Measurements from ENCODE around the gene DGCR2. TPM values are rescaled to one million over a fixed set of nuclear protein-coding genes. Genes with fewer than 3 reads are reported as not detected.

The DGCR2 gene
- total and polyA plus RNA-seq, 2 of the 8 experiments (the other 6 are each of a cell fraction or from before 2014, with no cell fraction given), result 42.3 to 62.2 TPM

DNA sequence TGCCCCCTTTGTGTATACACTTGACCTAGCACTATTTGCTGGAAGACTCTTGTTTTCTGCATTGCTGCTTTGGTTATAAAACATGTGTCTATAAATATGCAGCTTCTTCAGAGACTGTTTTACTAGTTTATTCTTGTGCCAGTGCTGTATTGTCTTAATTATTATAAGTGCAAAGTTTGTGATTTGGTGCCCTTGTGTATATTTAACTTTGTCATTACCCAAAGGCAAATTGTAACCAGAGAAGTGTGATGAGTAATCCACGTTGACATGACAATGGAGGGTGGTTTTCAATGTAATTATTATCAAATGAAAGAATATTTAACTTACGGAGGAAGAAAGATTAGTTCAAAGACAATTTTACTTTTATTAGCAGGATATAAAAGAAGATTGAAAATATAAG, 111.1 kb downstream of the DGCR2 start:
- POLR2A ChIA-PET (ENCODE audit: partially characterized antibody), result no interaction called here
- Histone ChIP-seq H3K4me3 (ENCODE audit: extremely low read depth in 1 of 4, insufficient read depth in 2 of 4, low read depth in 3 of 4, low read length in 4 of 4) (no peak overlapping the region), H3K23me2 (ENCODE audit: low read depth, low read length) (no peaks in the 10 kb centered on the region), H3K79me2 (ENCODE audit: control insufficient read depth in 1 of 2, insufficient read depth in 2 of 2, low read length in 2 of 2) (no peaks in the 10 kb centered on the region), H4K20me1 (replicated peaks in 1 of 2; ENCODE audit: control insufficient read depth in 1 of 2, insufficient read depth in 2 of 2, low read length in 2 of 2) (no peaks in the 10 kb centered on the region), H3K4me2 (ENCODE audit: insufficient read depth in 1 of 2, low read depth in 2 of 2, low read length in 2 of 2) (no peak overlapping the region), H3K27ac (ENCODE audit: low read depth, low read length) (no peak overlapping the region), H2AK5ac (ENCODE audit: low read depth, low read length) (no peak overlapping the region), H2AFZ (ENCODE audit: low read length) (no peak overlapping the region), H4K5ac (ENCODE audit: insufficient read length, low read depth, low read length) (no peak overlapping the region), H2BK15ac (ENCODE audit: low read length) (no peak overlapping the region), H3K36me3 (ENCODE audit: control insufficient read depth in 2 of 4, insufficient read depth in 4 of 4, low read length in 3 of 4) (no peaks in the 10 kb centered on the region), H3K27me3 (replicated peaks in 1 of 4; ENCODE audit: control insufficient read depth in 3 of 4, extremely low read depth in 1 of 4, insufficient read depth in 3 of 4, low read length in 3 of 4) (no peaks in the 10 kb centered on the region; a peak in 1 of 7 replicates), H3K18ac (ENCODE audit: extremely low read depth, low read length) (no peak overlapping the region), H3K4me1 (replicated peaks in 1 of 4; ENCODE audit: control insufficient read depth in 3 of 4, insufficient read depth in 4 of 4, low read length in 3 of 4) (no peaks in the 10 kb centered on the region; a peak in 1 of 7 replicates), H2BK5ac (ENCODE audit: low read depth, low read length) (no peak overlapping the region), H3K14ac (ENCODE audit: insufficient read length) (no peak overlapping the region), H2BK20ac (ENCODE audit: low read length) (no peak overlapping the region), H4K8ac (ENCODE audit: extremely low read depth, insufficient read depth, low read length) (no peak overlapping the region), H2BK12ac (ENCODE audit: low read depth, low read length) (no peak overlapping the region), H3K9ac (replicated peaks in 1 of 4; ENCODE audit: extremely low read depth in 1 of 4, low read depth in 3 of 4, low read length in 3 of 4) (no peak overlapping the region), H3K56ac (replicated peaks; ENCODE audit: insufficient read length, low read depth, low read length) (no peak overlapping the region), H3K9me3 (ENCODE audit: insufficient read depth in 2 of 2, low read depth in 1 of 2, low read length in 1 of 2) (no peaks in the 10 kb centered on the region; a peak in 1 of 4 replicates), H3K4ac (replicated peaks; ENCODE audit: insufficient read length, low read depth, low read length) (no peak overlapping the region), H3K79me1 (ENCODE audit: low read depth, low read length) (no peaks in the 10 kb centered on the region), H4K91ac (replicated peaks; ENCODE audit: insufficient read length, low read length) (no peak overlapping the region), H2BK120ac (replicated peaks; ENCODE audit: low read depth, low read length) (no peak overlapping the region), H3K23ac (ENCODE audit: insufficient read length) (no peak overlapping the region)
- WGBS, 2 experiments (ENCODE audit: extremely low coverage in 1 of 2, insufficient coverage in 1 of 2, insufficient read length in 1 of 2, insufficient replicate concordance in 2 of 2, low coverage in 1 of 2, low lambda C conversion rate in 2 of 2, missing lambda C conversion rate in 1 of 2), result 87% methylated on average over 2 of the region's 2 CpGs; no CpG with 5 or more reads in 1 of the 2 experiments
- no peak for FAIRE-seq
- TF ChIP-seq SIN3A (conservative IDR thresholded peaks at IDR 0.05 in 1 of 2, IDR thresholded peaks at IDR 0.05 in 1 of 2; ENCODE audit: low read depth in 1 of 2, low read length in 2 of 2) (no peak), BCL11A (IDR thresholded peaks at IDR 0.05; ENCODE audit: low read depth in 2 of 2, low read length in 2 of 2) (no peak), ATF2 (IDR thresholded peaks at IDR 0.05; ENCODE audit: low read length) (no peak), TAF7 (optimal IDR thresholded peaks at IDR 0.05; ENCODE audit: borderline replicate concordance, low read depth, low read length) (no peak), RFX5 (IDR thresholded peaks at IDR 0.05; ENCODE audit: borderline replicate concordance, low read depth, low read length) (no peak), MAX (IDR thresholded peaks at IDR 0.05) (no peak), RXRA (IDR thresholded peaks at IDR 0.05; ENCODE audit: insufficient read depth, low read depth, low read length) (no peak), KDM1A (IDR thresholded peaks at IDR 0.05; ENCODE audit: borderline replicate concordance, low read length) (no peak)
- TF ChIP-seq, protein P1, sequence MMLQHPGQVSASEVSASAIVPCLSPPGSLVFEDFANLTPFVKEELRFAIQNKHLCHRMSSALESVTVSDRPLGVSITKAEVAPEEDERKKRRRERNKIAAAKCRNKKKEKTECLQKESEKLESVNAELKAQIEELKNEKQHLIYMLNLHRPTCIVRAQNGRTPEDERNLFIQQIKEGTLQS (IDR thresholded peaks at IDR 0.05; ENCODE audit: insufficient read depth, low read depth, low read length), result no peak
- DNase-seq (ENCODE audit: low read depth in 1 of 2, low spot score in 2 of 2), result no peak
- CTCF ChIA-PET (ENCODE audit: partially characterized antibody), result interaction anchor here (4.5 kb wide), 1 partner anchor 12 kb away, joined by 17 read pairs; no protein-coding TSS in a partner anchor

Data from H1 (cell line).